NCI-H82 (cell line): ENCODE data around the gene NUDT10.
"Not testable (repeated sequence)": the region's sequence is repeated elsewhere in the genome, so short reads cannot be mapped to it uniquely, and the experiment has no call there.

Experiments used
- DNase-seq: peaks from one replicate; lab custom pipeline; 2025; lab: John Stamatoyannopoulos, UW

Gene NUDT10

DNA sequence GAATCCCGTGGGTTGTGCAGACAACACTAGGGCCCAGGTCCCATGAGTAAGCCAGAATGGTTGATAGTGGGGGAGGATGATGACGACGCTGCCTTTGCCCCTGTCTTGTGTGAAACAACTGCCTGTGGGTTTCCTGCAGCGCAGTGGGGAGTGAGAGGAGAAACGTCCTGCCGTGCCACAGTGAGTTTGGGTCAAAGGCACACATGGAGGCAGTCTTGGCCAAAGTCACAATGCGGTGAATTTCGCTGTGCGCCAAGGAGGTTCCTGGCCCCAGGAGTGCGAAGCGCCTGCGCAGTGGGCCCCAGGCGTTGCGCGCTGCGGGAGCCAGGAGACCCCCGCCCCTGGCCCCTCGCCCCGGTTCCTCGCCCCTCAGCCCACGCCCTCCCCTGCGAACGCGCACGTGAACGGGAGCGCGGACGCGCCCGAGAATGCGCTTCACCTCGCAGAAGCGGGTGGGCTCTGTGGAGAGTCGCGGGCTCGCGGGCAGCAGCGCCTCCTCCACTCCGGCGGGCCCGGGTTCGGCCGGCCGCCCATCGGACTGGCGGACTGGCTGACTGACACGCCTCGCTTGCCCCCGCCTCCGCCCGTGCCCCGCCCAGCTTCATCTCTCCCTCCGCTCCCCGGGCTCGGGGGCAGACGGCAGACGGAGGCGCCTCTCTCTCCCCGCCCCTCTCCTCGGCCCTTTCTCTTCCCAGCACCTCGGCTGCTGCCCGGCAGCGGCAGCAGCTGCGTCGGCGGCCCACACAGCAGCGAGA, at the start of gene NUDT10:
Gene NUDT10 (plus strand): TSS at position 635 of the 755 bp plus-strand sequence. CDS start 144 bp downstream, outside the sequence.
- DNase-seq: peak; percentile 84

DNA sequence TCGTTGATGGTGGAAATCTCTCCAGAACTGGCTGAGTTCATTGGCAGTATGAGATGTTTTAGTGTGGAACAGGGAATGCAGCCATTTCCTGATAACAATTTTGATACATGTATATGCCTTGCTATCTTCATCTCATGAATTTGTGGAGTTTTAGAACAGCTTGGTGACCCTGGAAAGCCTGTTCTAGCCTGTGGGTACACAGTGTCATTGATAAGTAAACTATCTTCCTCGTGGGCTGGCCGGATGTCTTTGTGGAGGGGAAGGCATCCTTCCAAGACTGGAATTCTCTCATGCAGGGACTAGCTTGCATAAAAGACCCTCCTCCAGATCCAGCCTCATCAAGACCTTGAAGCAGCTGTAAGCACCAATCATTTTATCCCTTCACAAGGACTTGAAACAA, 40.2 kb upstream of the NUDT10 start:
- DNase-seq: no peak

- DNase-seq: no peak
Measured at GRCh38 chrX:51296138-51296537, 36.5 kb upstream of the NUDT10 start.

GRCh38 chrX:51316271-51316670, 16.4 kb upstream of the NUDT10 start:
- no peak for DNase-seq

DNA sequence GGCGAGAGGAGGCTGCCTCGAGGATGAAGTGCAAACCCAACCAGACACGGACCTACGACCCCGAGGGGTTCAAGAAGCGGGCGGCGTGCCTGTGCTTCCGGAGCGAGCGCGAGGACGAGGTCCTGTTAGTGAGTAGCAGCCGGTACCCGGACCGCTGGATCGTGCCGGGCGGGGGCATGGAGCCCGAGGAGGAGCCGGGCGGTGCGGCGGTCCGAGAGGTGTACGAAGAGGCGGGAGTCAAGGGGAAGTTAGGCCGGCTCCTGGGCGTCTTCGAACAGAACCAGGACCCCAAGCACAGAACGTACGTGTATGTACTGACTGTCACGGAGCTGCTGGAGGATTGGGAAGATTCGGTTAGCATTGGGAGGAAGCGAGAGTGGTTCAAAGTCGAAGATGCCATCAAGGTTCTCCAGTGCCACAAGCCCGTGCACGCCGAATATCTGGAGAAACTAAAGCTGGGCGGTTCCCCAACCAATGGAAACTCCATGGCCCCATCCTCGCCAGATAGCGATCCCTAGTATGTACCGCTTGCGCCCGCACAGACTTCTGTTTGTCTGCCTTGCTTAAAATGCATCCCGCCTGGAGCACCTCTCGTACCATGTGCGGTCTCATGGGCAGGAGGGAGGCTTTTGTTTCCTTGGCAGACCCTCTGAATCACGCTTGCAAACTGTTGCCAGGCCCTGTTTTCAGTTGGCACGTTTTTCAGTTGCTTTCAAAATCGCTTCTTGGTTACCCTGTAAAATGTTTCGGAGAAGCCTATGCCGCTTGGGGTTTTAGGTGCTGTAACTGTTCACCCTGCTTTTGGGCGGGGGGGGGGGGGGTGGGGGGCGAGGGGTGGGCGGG, 542 bp downstream of the NUDT10 start:
- DNase-seq: not testable (repeated sequence)

GRCh38 chrX:51334276-51334675, 1.7 kb downstream of the NUDT10 start:
- no peak for DNase-seq

GRCh38 chrX:51336584-51336983, 4.0 kb downstream of the NUDT10 start:
- DNase-seq: peak; percentile 64

GRCh38 chrX:51361251-51361650, 28.6 kb downstream of the NUDT10 start:
- DNase-seq: peak; percentile 70

DNA sequence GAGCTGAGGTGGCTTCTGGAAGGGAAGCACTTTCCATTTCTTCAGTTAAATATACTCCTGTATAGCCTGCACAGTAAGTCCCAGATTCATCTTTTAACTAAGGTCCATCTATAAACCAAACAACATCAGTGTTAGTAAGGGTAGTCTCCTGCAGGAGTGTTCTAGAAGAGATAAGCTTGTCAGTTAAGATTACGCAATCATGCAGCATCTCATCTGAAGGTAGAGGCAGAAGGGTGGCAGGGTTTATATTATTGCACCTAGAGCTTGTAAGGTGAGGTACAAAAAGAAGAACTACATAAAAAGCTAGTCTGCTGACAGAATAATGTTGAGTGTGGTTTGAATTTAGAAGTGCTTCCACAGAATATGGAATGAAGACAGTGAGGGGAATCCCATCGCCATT, 44.0 kb downstream of the NUDT10 start:
- DNase-seq: no peak
